H1 (cell line): ENCODE results near the gene ELOVL2. TPM values are rescaled to one million over a fixed set of nuclear protein-coding genes. Genes with fewer than 3 reads are reported as not detected.

ENCODE experiments used
- CTCF ChIA-PET: fragments of 300-600 bp; sonication (Branson Sonifier 250); formaldehyde crosslinking; loops from one replicate; lab custom pipeline; 2021; ENCODE audit not compliant: partially characterized antibody; lab: Charles Lee
- POLR2A ChIA-PET: fragments of 300-600 bp; sonication (Branson Sonifier 250); formaldehyde crosslinking; loops from one replicate; lab custom pipeline; 2021; ENCODE audit warnings: inconsistent platforms; ENCODE audit not compliant: partially characterized antibody; lab: Charles Lee
- DNase-seq, 2 experiments: peaks; one replicate each; pipeline versions ENCODE4 v3.0.0 to v3.0.0-alpha.2; 2010 to 2022; ENCODE audit warnings: low spot score in 2 of 2, low read depth in 1 of 2, mixed read lengths in 1 of 2
- FAIRE-seq: peaks from 2 replicates; lab custom pipeline; 2011; peaks lifted over from hg19 to GRCh38; lab: Jason Lieb, UNC
- H2AFZ ChIP-seq: 2 replicates; pipeline ENCODE4 v1.8.1; 2012; ENCODE audit warnings: low read length, inconsistent platforms
- H2AK5ac ChIP-seq: 2 replicates; pipeline ENCODE4 v1.6.1; 2013; ENCODE audit warnings: low read depth, low read length
- H2BK120ac ChIP-seq: replicated peaks from 2 replicates; pipeline ENCODE3; 2013; ENCODE audit warnings: low read depth, low read length, inconsistent platforms
- H2BK12ac ChIP-seq: 2 replicates; pipeline ENCODE4 v1.6.1; 2013; ENCODE audit warnings: low read depth, low read length
- H2BK15ac ChIP-seq: 2 replicates; pipeline ENCODE4 v1.6.1; 2013; ENCODE audit warnings: low read length
- H2BK20ac ChIP-seq: 2 replicates; pipeline ENCODE4 v1.6.1; 2013; ENCODE audit warnings: low read length
- H2BK5ac ChIP-seq: 2 replicates; pipeline ENCODE4 v1.6.1; 2013; ENCODE audit warnings: low read depth, low read length
- H3K14ac ChIP-seq: 2 replicates; pipeline ENCODE4 v1.6.1; 2013; ENCODE audit warnings: inconsistent platforms; ENCODE audit not compliant: insufficient read length
- H3K18ac ChIP-seq: 2 replicates; pipeline ENCODE4 v1.6.1; 2013; ENCODE audit warnings: low read length; ENCODE audit errors: extremely low read depth
- H3K23ac ChIP-seq: 2 replicates; pipeline ENCODE4 v1.6.1; 2013; ENCODE audit warnings: inconsistent platforms; ENCODE audit not compliant: insufficient read length
- H3K23me2 ChIP-seq: 2 replicates; pipeline ENCODE4 v1.6.1; 2013; ENCODE audit warnings: low read depth, low read length
- H3K27ac ChIP-seq: 2 replicates; pipeline ENCODE4 v1.6.1; 2011; ENCODE audit warnings: low read depth, low read length, inconsistent platforms
- H3K27me3 ChIP-seq, 4 experiments: replicated peaks in 1 of 4; 1 replicate in 1 of 4; 2 replicates in 3 of 4; pipeline versions ENCODE4 v1.6.1 to v1.8.1; 2011 to 2013; ENCODE audit warnings: low read length in 3 of 4, mild to moderate bottlenecking in 3 of 4, inconsistent platforms in 2 of 4, mixed read lengths in 2 of 4, moderate library complexity in 1 of 4; ENCODE audit not compliant: control insufficient read depth in 3 of 4, insufficient read depth in 3 of 4; ENCODE audit errors: extremely low read depth in 1 of 4
- H3K36me3 ChIP-seq, 4 experiments: 2 replicates each; pipeline versions ENCODE4 v1.6.1 to v1.8.1; 2011 to 2013; ENCODE audit warnings: mild to moderate bottlenecking in 4 of 4, low read length in 3 of 4, moderate library complexity in 2 of 4, control low read depth in 1 of 4, inconsistent platforms in 1 of 4; ENCODE audit not compliant: insufficient read depth in 4 of 4, control insufficient read depth in 2 of 4
- H3K4ac ChIP-seq: replicated peaks from 2 replicates; pipeline ENCODE3; 2013; ENCODE audit warnings: low read length, low read depth, mixed read lengths, inconsistent platforms; ENCODE audit not compliant: insufficient read length
- H3K4me1 ChIP-seq, 4 experiments: replicated peaks in 1 of 4; 1 replicate in 1 of 4; 2 replicates in 3 of 4; pipeline versions ENCODE4 v1.6.1 to v1.8.1; 2011 to 2013; ENCODE audit warnings: low read length in 3 of 4, inconsistent platforms in 2 of 4, mixed read lengths in 1 of 4; ENCODE audit not compliant: insufficient read depth in 4 of 4, control insufficient read depth in 3 of 4
- H3K4me2 ChIP-seq, 2 experiments: 2 replicates each; pipeline versions ENCODE4 v1.6.1 to v1.8.1; 2011 to 2013; ENCODE audit warnings: low read depth in 2 of 2, low read length in 2 of 2, control low read depth in 1 of 2, inconsistent platforms in 1 of 2, mild to moderate bottlenecking in 1 of 2; ENCODE audit not compliant: insufficient read depth in 1 of 2
- H3K4me3 ChIP-seq, 4 experiments: fragments of 200-600, 300-600 bp in 1 of 4; sonication (generic), shearing (Covaris generic), sonication (Bioruptor Twin) in 1 of 4; 2 replicates each; pipeline versions ENCODE4 v1.5.1 to v1.8.1; 2011 to 2016; ENCODE audit warnings: low read length in 4 of 4, low read depth in 3 of 4, control low read depth in 2 of 4, inconsistent platforms in 2 of 4, mild to moderate bottlenecking in 2 of 4, mixed read lengths in 1 of 4, moderate library complexity in 1 of 4; ENCODE audit not compliant: insufficient read depth in 2 of 4; ENCODE audit errors: extremely low read depth in 1 of 4
- H3K56ac ChIP-seq: replicated peaks from 2 replicates; pipeline ENCODE3; 2013; ENCODE audit warnings: low read depth, mild to moderate bottlenecking, mixed read lengths, low read length, inconsistent platforms; ENCODE audit not compliant: insufficient read length
- H3K79me1 ChIP-seq: 2 replicates; pipeline ENCODE4 v1.6.1; 2013; ENCODE audit warnings: low read depth, low read length, control low read depth
- H3K79me2 ChIP-seq, 2 experiments: 2 replicates each; pipeline versions ENCODE4 v1.6.1 to v1.8.1; 2012 to 2013; ENCODE audit warnings: low read length in 2 of 2, mild to moderate bottlenecking in 2 of 2, inconsistent platforms in 1 of 2; ENCODE audit not compliant: insufficient read depth in 2 of 2, control insufficient read depth in 1 of 2
- H3K9ac ChIP-seq, 4 experiments: replicated peaks in 1 of 4; 1 replicate in 1 of 4; 2 replicates in 3 of 4; pipeline versions ENCODE4 v1.6.1 to v1.8.1; 2011 to 2013; ENCODE audit warnings: low read depth in 3 of 4, low read length in 3 of 4, control low read depth in 2 of 4, mild to moderate bottlenecking in 2 of 4, moderate library complexity in 2 of 4, inconsistent platforms in 1 of 4; ENCODE audit errors: extremely low read depth in 1 of 4
- H3K9me3 ChIP-seq, 2 experiments: 2 replicates each; pipeline versions ENCODE4 v1.6.1 to v1.8.1; 2012 to 2013; ENCODE audit warnings: mild to moderate bottlenecking in 2 of 2, moderate library complexity in 2 of 2, control low read depth in 1 of 2, inconsistent platforms in 1 of 2, low read depth in 1 of 2, low read length in 1 of 2, mixed read lengths in 1 of 2; ENCODE audit not compliant: insufficient read depth in 2 of 2
- H4K20me1 ChIP-seq, 2 experiments: replicated peaks in 1 of 2; 2 replicates each; pipeline versions ENCODE3 to v1.8.1; 2011 to 2013; ENCODE audit warnings: inconsistent platforms in 2 of 2, low read length in 2 of 2, mild to moderate bottlenecking in 1 of 2; ENCODE audit not compliant: insufficient read depth in 2 of 2, control insufficient read depth in 1 of 2
- H4K5ac ChIP-seq: 2 replicates; pipeline ENCODE4 v1.6.1; 2013; ENCODE audit warnings: low read length, low read depth, mixed read lengths, inconsistent platforms; ENCODE audit not compliant: insufficient read length
- H4K8ac ChIP-seq: 2 replicates; pipeline ENCODE4 v1.8.0; 2013; ENCODE audit warnings: mild to moderate bottlenecking, moderate library complexity, low read length, inconsistent platforms; ENCODE audit not compliant: insufficient read depth; ENCODE audit errors: extremely low read depth
- H4K91ac ChIP-seq: replicated peaks from 2 replicates; pipeline ENCODE3; 2013; ENCODE audit warnings: low read length, mixed read lengths, inconsistent platforms; ENCODE audit not compliant: insufficient read length
- ASH2L ChIP-seq: fragments of 200-600, 300-600 bp; sonication (generic); IDR thresholded peaks from one replicate; pipeline ENCODE4 v1.7.1; 2017; ENCODE audit warnings: low read length
- CHD2 ChIP-seq: IDR thresholded peaks from 2 replicates; pipeline ENCODE4 v1.6.1; 2012; ENCODE audit warnings: low read length, improper control_type of control experiment
- E2F6 ChIP-seq: IDR thresholded peaks from 2 replicates; pipeline ENCODE4 v1.6.1; 2012; ENCODE audit warnings: inconsistent platforms
- GTF2F1 ChIP-seq: IDR thresholded peaks from 2 replicates; pipeline ENCODE4 v1.6.1; 2012; ENCODE audit warnings: low read depth, low read length, improper control_type of control experiment, borderline replicate concordance
- JUN ChIP-seq: IDR thresholded peaks from 2 replicates; pipeline ENCODE4 v1.6.1; 2011; ENCODE audit warnings: low read depth, mild to moderate bottlenecking, improper control_type of control experiment, low read length
- RXRA ChIP-seq: IDR thresholded peaks from 2 replicates; pipeline ENCODE4 v1.6.1; 2011; ENCODE audit warnings: low read depth, mild to moderate bottlenecking, low read length, moderate library complexity; ENCODE audit not compliant: insufficient read depth
- WGBS, 2 experiments: shearing (Covaris generic) in 1 of 2; methylation state at CpG; one replicate each; pipeline versions ENCODE4 v1.1.6 to v1.1.7; 2013 to 2015; ENCODE audit warnings: low lambda C conversion rate in 2 of 2, mixed read lengths in 2 of 2, inconsistent platforms in 1 of 2, low coverage in 1 of 2, missing lambda C conversion rate in 1 of 2; ENCODE audit not compliant: insufficient replicate concordance in 2 of 2, insufficient coverage in 1 of 2, insufficient read length in 1 of 2; ENCODE audit errors: extremely low coverage in 1 of 2, missing lambda C conversion rate in 1 of 2; 5-methylcytosine and 5-hydroxymethylcytosine counted together
- polyA plus RNA-seq, 7 experiments: library from polyadenylated mRNA; depleted of rRNA in 3 of 7; stranded (reverse) in 5 of 7; unstranded in 2 of 7; fragments of >200 nt in 5 of 7; fragments of 200-250 nt in 2 of 7; gene quantifications; 1 replicate in 5 of 7; 2 replicates in 1 of 7; 4 replicates in 1 of 7; pipeline versions ENCODE4 v1.2.1 to v1.2.3, GENCODE V29; 2011 to 2013; ENCODE audit warnings: missing spikeins in 2 of 7, mixed read lengths in 2 of 7
- total RNA-seq: library from RNA; stranded (reverse); fragmentation: NEBNext Ultra II Directional; extraction: Animal tissue kit (Norgen Biotek cat#: 25700); gene quantifications from 2 replicates; pipeline ENCODE4 v1.2.1, GENCODE V29; 2021

The ELOVL2 gene
- total and polyA plus RNA-seq, 2 of the 8 experiments (the other 6 are each of a cell fraction or from before 2014, with no cell fraction given) = 0.42 to 0.89 TPM

- Histone ChIP-seq H4K8ac (no peak overlapping the region), H3K23me2 (no peaks in the 10 kb centered on the region), H3K9me3 (no peaks in the 10 kb centered on the region), H3K27ac (no peak overlapping the region), H3K79me2 (no peaks in the 10 kb centered on the region), H4K91ac (no peak overlapping the region), H3K18ac (no peak overlapping the region), H3K4me3 (no peak overlapping the region), H3K36me3 (no peaks in the 10 kb centered on the region), H3K4me1 (no peaks in the 10 kb centered on the region)
- WGBS, 2 experiments = 95% methylated on average over 5 of the region's 5 CpGs; no CpG with 5 or more reads in 1 of the 2 experiments
- POLR2A ChIA-PET = no interaction called here
- TF ChIP-seq RXRA = no peak
- no peak for TF ChIP-seq CHD2
- no peak for TF ChIP-seq GTF2F1
- TF ChIP-seq JUN = no peak
- TF ChIP-seq E2F6 = no peak
- no peak for TF ChIP-seq ASH2L
- TF ChIP-seq, all 59 proteins: peak for 0
- Histone ChIP-seq H2BK5ac (no peak overlapping the region), H2BK12ac (no peak overlapping the region), H2AK5ac (no peak overlapping the region), H3K56ac (no peak overlapping the region), H4K5ac (no peak overlapping the region), H3K4me2 (no peak overlapping the region), H3K79me1 (no peaks in the 10 kb centered on the region), H3K4ac (no peak overlapping the region), H2BK15ac (no peak overlapping the region), H3K23ac (no peak overlapping the region), H3K9ac (no peak overlapping the region), H4K20me1 (no peaks in the 10 kb centered on the region), H2BK120ac (no peak overlapping the region), H2BK20ac (no peak overlapping the region), H3K14ac (no peak overlapping the region), H2AFZ (no peak overlapping the region), H3K27me3 (peaks cover 0 to 1% (median 0%) of the 10 kb centered on the region in 4 experiments; a peak in 1 of 7 replicates)
- no peak for DNase-seq
- CTCF ChIA-PET = interaction anchor here (0.6 to 5.4 kb wide), 7 partner anchors 10 to 442 kb away, joined by 3 to 34 read pairs (median 3); no protein-coding TSS in a partner anchor
- FAIRE-seq = no peak
These were observed 9.2 kb upstream of the ELOVL2 start for GRCh38 chr6:11053307-11053706.
